Endothelial cell of umbilical vein (primary cell): ENCODE data around the gene SLC30A10.

ENCODE experiments used
- EZH2 ChIP-seq: IDR thresholded peaks from 2 replicates; pipeline ENCODE4 v1.6.1; 2012; ENCODE audit warnings: borderline replicate concordance, low read depth, mild to moderate bottlenecking, moderate library complexity, low read length, inconsistent platforms; ENCODE audit not compliant: severe bottlenecking
- GATA2 ChIP-seq: IDR thresholded peaks from 2 replicates; pipeline ENCODE4 v1.7.0; 2011; ENCODE audit warnings: low read depth, mild to moderate bottlenecking, moderate library complexity, mixed read lengths, low read length; ENCODE audit not compliant: insufficient read length, insufficient read depth
- POLR2A ChIP-seq: IDR thresholded peaks from 2 replicates; pipeline ENCODE4 v1.6.1; 2012; ENCODE audit warnings: low read depth, mild to moderate bottlenecking, control low read depth, low read length
- POLR2AphosphoS5 ChIP-seq: IDR thresholded peaks from 2 replicates; pipeline ENCODE4 v1.6.1; 2012; ENCODE audit warnings: low read depth, mild to moderate bottlenecking, control low read depth, low read length, moderate library complexity; ENCODE audit not compliant: insufficient read depth
- TF ChIP-seq, protein P1 (sequence below), 2 donors: IDR thresholded peaks; 1 replicate in 1 of 2; 2 replicates in 1 of 2; pipeline ENCODE4 v1.5.1; 2011; ENCODE audit warnings: low read length in 2 of 2, mild to moderate bottlenecking in 2 of 2, moderate library complexity in 2 of 2, control low read depth in 1 of 2, inconsistent platforms in 1 of 2, low read depth in 1 of 2; ENCODE audit not compliant: insufficient read depth in 1 of 2; ENCODE audit errors: extremely low read depth in 1 of 2
- TF ChIP-seq, protein P2 (sequence below): IDR thresholded peaks from 2 replicates; pipeline ENCODE4 v1.6.1; 2011; ENCODE audit not compliant: insufficient read depth, insufficient read length

DNA sequence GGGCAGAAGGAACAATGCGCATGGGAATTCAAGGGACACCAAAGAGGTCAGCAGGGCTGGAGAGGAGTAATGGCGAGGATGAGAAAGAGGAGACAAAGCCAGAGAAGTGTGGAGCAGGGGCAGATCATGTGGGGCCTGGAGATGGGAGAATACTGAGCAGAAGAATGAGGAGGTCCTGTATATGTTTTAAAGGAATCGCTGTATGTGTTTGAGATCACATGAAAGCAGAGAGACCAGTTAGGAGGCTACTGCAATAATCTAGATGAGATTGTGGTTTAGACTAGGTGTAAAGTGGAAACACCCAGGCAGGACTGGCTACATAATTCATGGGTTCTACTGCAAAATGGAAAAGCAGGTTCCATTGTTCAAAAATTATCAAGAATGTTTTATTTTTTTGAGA is 33.3 kb upstream of the SLC30A10 start:
- TF ChIP-seq GATA2 = no peak
- no peak for TF ChIP-seq POLR2A
- TF ChIP-seq, protein P1, sequence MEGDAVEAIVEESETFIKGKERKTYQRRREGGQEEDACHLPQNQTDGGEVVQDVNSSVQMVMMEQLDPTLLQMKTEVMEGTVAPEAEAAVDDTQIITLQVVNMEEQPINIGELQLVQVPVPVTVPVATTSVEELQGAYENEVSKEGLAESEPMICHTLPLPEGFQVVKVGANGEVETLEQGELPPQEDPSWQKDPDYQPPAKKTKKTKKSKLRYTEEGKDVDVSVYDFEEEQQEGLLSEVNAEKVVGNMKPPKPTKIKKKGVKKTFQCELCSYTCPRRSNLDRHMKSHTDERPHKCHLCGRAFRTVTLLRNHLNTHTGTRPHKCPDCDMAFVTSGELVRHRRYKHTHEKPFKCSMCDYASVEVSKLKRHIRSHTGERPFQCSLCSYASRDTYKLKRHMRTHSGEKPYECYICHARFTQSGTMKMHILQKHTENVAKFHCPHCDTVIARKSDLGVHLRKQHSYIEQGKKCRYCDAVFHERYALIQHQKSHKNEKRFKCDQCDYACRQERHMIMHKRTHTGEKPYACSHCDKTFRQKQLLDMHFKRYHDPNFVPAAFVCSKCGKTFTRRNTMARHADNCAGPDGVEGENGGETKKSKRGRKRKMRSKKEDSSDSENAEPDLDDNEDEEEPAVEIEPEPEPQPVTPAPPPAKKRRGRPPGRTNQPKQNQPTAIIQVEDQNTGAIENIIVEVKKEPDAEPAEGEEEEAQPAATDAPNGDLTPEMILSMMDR (IDR thresholded peaks at IDR 0.05; ENCODE audit: extremely low read depth in 1 of 2, insufficient read depth in 1 of 2, low read depth in 1 of 2, low read length in 2 of 2) = no peak
- no peak for TF ChIP-seq EZH2
- TF ChIP-seq, protein P2, sequence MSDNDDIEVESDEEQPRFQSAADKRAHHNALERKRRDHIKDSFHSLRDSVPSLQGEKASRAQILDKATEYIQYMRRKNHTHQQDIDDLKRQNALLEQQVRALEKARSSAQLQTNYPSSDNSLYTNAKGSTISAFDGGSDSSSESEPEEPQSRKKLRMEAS = no peak
- TF ChIP-seq POLR2AphosphoS5 = no peak
